GM21528 (cell line): ENCODE data around the gene ZNF862.

Source experiments
- ATAC-seq: cut with Tn5 transposase; IDR thresholded peaks from one replicate; pipeline ENCODE4 v1.9.1; 2021; ENCODE audit warnings: mild to moderate bottlenecking, moderate library complexity; ENCODE audit not compliant: unreplicated experiment, low FRiP score

The ZNF862 gene

DNA sequence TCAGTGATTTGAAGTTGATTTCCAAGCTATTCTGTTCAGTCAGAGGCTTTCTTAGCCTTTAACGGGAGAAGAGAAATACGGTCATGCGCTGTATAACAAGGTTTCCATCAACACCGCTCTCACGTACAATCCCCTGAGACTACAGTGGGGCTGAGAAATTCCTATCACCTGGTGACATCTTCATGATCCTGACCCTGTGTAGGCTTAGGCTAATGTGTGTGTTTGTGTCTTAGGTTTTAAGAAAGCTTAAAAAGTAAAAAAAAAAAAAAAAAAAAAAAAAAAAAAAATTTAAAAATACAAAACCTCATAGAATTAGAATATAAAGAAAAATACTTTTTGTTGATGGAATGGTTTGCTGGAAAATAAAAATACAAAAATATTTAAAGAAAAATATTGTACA is 1.8 kb downstream of the ZNF862 start:
- no peak for ATAC-seq

DNA sequence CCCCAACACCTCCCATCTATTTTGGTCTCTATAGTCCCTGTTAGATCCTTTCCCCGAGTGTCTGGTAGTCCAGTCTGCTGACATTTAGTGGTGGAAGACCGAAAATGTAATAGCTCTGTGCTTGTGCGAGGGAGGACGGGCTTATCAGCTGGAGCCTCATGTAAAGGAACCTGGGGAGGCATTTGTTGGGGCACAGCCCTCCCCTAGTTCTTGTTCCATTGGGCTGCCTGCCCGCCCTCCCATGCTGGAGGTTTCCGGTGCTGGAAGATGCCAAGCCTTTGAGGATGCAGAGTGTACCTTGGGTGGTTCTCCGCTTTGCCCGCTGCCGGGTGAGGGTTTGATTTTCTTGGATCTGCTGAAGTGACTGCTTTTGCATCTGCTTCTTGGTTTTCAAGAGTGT is 5.4 kb downstream of the ZNF862 start:
- ATAC-seq = no peak

DNA sequence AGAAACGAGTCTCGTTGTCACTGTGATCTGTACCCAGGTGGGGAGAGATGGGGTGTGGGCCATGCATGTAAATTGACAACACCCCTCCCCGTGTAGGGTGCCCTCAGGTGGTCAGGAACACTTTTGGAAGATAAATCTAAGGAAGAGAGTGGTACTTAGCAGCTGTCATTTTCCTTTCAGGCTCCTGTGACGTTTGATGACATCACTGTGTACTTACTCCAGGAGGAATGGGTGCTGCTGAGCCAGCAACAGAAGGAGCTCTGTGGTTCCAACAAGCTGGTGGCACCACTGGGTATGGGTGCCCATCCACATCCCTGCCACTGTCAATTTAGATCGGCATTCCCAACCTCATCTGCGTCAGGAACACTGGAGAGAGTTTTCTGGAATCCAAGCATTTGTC is 6.3 kb downstream of the ZNF862 start:
- no peak for ATAC-seq

DNA sequence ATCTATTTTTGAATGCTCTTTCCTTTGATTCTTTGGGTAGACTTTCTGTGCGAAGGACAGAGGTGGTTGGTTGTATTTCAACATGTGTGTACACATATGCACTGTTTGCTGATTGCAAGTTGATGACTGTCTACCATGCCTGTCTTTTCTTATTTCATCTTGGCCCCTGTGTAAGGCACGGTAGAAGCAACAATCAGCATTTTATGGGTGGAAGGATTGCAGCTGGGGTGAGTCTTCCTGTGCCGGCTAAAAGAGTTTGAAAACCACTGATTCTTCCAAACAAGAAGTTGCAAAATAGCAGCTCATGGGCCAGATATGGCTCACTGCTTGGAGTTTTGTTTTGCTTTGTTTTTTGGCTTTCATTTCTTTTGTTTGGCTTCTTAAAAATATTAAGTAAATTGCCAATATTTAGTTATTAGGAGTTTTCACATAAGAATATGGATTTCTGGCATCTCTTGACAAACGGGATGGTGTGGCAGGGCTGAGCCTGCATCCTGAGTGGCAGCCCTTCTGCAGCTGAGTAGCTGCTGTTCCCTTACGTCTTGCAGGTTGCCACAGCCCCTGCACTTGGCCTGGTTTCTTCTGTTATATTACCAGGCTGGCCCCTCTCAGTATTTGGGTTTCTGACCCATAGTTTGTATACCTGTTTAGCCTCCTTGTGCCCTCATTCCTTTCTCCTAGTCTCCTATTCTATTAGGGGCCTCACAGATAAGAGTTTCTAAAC is 7.2 kb downstream of the ZNF862 start:
- ATAC-seq = no peak

DNA sequence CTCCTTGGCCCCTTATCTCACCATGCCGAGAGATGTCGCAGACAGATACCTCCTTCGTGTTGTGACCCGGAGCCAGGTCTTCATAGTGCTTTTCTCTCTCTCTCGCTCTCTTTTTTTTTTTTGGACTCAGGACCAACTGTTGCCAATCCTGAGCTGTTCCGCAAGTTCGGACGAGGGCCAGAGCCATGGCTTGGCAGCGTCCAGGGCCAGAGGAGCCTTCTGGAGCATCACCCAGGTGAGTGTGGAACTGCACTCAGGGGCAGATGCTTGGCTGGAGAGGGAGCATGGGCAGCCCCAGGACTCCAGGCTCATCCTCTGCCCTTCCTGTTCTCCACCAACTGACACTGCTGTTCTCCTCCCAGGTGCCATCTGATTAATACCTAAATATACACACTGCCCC is 7.8 kb downstream of the ZNF862 start:
- ATAC-seq = no peak

DNA sequence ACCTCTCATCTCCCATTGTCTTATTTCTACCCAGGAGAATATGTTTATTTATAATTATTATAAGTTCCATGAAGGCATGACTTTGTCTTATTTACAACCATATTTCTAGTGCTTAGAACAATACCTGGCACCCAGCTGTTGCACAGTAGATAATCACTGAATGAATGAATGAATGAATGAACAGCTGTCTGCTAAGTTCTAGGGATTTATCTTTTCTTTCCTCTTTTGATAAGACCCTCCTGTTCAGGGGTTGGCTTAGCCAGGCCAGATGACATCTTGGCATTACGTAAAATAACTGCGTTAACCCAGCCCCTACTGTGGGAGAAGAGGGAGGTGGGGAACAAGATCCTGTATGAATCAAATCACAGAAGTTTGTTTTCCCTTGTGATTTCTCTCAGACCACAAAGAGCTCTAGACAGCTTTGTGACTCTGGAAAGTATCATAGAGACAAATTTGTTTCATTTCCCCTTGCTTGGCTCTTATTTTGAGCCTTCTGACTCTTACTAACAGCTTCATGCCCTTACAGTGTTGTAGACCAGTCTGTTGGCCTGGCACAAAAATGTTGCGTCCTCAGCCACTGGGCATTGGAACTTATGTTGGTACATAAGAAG is 8.4 kb downstream of the ZNF862 start:
- peak; percentile 52 for ATAC-seq

DNA sequence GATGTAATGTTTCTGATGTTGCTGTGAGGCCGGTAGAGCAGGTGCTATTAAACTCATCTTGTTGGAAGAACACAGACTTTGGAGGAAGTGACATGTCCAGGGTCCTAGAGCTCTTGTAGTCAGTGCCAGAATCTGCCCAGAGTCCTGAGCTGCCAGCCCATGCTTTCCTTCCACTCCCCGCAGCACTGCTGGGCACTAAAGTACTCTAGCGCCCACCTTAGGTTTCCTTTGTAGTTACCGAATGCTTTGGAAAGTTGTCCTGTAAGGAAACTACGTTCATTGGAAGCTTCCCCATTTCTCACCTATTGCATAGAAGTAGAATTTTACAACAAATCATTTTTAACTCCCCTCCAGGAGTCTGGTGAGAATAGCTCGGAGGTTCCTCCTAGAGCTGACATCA is 11.0 kb downstream of the ZNF862 start:
- ATAC-seq = no peak

DNA sequence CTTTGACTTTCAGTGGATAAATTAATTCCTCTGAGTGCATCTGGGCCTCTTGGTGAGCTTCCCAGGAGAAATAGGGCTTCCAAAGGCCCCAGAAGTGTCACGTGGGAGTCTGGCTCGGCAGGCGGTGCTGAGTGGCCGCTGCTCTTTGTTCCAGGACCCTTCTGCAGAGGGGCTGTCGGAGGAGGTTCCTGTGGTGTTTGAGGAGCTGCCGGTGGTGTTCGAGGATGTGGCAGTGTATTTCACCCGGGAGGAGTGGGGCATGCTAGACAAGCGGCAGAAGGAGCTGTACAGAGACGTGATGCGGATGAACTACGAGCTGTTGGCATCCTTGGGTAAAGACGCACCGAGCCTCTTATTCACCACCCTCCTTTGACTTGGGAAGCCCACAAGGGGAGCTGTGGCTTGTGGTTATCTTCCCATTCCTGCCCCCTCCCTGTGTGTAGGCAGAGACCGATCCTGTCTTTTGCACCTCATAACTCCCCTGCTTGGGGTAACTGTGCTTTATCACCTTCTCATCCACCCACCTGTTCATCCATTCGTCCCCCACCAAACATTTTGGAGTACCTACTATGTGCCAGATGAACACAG is 11.9 kb downstream of the ZNF862 start:
- no peak for ATAC-seq

DNA sequence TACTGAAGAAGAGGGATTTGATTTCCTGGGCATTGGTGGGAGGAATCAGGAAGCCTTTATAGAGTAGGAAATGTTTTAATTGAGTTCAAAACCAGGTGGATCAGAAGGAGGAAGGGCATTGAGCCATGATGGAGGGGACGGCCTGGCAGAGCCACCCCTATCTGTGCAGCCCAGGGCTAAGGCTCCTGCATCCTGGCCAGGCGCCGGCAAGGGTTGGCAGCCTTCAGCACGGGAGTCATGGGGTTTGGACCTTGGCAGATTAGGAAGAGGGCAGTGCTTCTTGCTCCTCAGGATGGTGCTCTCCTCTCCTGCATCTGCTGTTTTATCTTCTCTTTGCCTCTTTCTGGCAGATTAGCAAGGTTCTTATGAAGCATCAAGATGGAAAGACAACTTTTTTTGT is 12.5 kb downstream of the ZNF862 start:
- no peak for ATAC-seq

DNA sequence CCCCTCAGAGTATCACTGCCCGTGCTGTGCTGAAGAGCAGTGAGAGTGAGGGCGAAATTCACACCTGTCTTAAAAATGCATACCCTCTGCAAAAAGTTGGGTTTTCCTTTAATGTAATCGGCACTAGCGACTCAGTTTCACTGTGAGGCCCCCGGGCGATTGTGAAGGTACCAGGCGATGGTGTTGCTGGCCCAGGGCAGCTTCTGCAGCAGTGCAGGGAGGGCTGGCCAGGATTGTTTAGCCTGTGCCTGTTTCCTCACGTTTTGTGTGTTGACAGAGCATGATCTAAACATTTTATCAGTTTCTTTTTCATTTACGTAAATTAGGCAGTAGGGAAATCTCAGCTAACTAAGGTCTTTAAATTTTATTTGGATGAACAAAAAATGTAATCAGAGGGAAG is 13.3 kb downstream of the ZNF862 start:
- ATAC-seq = no peak

DNA sequence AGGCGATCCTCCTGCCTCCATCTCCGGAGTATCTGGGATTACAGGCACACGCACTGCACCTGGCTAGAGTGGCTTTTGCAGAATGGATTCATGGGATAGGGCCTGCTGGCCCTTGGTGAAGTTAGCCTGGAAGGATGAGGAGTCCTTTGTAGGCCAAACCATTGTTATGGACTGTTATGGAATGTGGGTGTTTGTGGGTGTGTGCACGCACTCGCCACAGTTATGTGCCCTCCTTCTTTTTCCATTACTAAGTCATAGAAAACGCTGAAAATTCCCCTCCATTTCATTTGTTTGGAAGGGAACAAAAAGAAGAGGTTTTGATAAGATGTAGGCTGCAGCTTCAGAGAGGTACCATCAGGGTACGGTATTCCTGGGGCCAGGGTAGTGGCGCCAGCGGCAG is 15.0 kb downstream of the ZNF862 start:
- no peak for ATAC-seq

DNA sequence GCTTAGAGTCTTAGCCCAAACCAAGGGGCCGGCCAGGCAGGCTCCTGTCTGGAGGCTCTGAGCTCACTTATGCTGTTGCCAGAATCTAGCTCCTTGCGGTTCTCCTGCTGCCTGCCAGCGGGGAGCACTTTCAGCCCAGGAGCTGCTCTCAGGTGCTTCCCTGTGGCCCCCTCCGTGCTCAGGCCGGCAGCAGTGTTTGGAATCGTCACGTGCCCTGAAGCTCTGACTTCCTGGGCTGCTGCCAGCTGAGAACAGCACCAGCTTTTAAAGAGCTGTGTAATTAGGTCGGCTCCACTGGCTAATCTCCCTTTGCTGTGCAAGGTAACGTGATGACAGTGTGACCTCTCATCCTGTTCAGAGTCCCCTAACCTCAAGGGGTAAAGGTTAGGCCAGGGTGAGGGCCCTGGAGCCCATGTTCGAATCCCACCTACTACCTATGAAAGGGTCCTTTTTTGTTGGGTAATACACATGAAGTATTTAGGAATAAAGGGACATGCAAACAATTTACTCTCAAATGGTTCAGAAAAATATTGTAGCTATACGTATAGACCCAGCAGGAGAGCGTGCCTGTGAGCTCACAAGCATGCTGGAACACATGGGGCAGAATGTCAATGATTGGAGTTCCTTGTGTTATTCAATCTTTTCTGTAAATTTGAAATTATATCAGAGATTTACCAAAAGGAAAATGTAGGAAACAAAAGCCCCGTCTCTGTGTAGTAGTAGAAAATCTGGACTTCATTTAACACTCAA is 16.6 kb downstream of the ZNF862 start:
- no peak for ATAC-seq

DNA sequence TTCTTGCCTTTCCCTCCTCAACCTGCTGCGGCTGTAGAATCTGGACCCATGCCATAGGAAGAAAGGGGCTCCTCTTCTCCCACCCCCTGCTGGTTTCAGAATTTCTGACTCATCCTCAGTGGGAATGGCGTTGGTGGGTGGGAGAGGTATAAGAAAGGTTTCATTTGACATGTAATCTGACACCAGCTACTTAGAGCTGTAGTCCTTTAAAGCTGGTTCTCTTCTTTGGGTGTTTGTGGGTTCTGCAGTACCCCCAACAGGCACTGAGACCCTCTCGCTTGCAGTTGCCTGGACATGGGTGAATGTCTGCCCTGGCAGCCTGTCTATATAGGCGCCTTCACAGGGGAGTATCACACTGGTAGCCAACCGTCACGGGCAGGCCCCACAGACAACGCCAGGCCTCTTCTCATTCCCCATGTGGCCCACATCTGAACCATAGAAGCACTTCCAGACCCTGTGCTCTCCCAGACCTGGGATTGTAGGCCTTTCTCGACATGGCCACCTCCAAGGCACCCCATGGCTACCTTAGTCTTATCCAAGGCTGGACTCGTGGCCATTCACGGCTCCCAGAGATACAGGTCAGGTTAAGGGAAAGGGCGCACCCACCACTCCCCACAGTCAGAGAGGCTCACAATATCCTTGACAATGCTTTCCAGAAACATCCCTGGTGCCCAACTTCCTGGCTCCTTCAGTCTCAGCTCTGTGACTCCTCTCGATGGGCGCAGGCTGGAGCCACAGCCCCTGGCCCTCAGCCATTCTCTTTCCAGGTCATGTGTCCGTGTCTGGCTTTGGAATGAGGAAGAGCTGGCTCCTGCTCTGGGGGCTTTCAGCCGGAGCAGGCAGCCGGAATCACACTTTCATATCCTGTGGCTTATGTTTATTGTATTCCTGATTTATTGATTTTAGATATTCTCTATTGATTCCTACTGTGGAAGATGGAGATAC is 17.5 kb downstream of the ZNF862 start:
- ATAC-seq = no peak

DNA sequence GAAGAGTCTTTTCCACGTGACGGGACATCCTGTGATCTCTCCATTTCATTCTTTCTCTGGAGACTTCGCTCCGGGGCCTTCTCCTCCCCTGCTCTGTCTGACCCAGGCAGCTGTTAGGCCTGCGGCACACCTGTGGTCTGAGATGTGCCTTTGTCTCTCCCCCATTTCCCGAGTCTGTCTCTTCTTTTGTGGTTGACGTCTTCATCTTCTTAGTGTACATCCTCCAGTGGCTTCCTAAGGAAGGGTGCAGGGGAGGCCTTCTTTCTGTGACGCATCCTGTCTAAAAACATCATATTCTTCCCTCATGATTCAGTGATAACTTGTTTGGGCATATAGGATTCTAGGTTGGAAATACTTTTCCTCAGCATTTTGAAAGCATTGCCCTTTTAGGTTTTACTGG is 18.4 kb downstream of the ZNF862 start:
- no peak for ATAC-seq

DNA sequence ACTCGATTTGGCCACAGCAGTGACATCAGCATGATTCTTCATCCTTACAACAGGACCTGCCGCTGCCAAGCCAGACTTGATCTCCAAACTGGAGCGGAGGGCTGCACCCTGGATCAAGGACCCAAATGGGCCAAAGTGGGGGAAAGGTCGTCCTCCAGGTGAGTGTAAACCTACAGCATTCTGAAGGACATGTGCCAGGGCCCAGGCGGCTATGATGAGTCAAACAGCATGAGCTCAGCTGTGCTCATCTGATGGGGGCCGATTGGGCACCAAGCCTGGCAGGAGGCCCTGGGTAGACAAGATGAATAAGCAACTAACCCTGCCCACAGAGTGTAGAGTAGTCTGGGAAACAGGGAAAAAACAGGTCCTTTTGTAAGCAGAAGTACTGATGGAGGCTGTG is 21.2 kb downstream of the ZNF862 start:
- no peak for ATAC-seq

DNA sequence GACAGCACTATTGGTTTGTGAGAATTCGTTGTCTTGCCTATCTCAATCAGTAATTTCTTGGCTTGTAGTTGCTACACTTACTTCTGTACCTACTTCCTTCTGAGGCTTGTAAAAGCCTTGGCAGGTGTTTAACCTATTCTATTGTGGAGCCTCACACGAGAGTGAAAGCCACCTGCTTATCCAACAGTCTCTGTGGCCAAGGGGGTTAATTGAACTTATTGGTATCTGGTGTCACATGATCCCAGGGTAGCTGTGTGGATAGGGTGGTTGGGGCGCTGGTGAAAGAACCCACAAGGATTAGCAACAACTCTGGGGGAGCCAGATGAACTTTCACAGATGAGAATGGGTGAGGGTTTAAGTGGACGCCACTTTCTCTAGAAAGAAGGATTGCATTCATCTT is 21.7 kb downstream of the ZNF862 start:
- no peak for ATAC-seq

DNA sequence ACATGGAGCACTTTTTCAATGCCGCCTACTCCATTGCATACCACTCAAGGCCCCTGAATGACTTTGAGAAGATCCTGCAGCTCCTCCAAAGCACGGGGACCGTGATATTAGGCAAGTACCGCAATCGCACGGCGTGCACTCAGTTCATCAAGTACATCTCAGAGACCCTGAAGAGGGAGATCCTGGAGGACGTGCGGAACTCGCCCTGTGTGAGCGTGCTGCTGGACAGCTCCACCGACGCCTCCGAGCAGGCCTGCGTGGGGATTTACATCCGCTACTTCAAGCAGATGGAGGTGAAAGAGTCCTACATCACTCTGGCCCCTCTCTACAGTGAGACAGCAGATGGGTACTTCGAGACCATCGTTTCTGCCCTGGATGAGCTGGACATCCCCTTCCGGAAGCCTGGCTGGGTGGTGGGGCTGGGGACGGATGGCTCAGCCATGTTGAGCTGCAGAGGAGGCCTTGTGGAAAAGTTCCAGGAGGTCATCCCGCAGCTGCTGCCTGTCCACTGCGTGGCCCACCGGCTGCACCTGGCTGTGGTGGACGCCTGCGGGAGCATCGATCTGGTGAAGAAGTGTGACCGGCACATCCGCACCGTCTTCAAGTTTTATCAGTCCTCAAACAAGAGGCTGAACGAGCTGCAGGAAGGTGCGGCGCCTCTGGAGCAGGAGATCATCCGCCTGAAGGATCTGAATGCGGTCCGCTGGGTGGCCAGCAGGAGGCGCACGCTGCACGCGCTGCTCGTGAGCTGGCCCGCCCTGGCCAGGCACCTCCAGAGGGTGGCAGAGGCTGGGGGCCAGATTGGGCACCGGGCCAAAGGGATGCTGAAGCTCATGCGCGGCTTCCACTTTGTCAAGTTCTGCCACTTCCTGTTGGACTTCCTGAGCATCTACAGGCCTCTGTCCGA is 22.9 kb downstream of the ZNF862 start:
- no peak for ATAC-seq

DNA sequence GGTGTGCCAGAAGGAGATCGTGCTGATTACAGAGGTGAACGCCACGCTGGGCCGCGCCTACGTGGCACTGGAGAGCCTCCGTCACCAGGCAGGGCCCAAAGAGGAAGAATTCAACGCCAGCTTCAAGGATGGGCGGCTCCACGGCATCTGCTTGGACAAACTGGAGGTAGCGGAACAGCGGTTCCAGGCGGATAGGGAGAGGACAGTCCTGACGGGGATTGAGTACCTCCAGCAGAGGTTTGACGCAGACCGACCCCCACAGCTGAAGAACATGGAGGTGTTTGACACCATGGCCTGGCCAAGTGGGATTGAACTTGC is 23.5 kb downstream of the ZNF862 start:
- no peak for ATAC-seq

DNA sequence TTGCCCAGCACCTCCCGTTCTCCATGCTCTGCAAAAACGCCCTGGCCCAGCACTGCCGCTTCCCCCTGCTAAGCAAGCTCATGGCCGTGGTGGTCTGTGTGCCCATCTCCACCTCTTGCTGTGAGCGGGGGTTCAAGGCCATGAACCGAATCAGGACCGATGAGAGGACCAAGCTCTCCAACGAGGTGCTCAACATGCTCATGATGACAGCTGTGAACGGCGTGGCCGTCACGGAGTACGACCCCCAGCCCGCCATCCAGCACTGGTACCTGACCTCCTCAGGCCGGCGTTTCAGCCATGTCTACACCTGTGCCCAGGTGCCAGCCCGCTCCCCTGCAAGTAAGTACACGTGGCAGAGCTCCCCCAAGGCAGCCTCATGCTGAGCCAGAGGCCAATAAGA is 24.0 kb downstream of the ZNF862 start:
- ATAC-seq = no peak

DNA sequence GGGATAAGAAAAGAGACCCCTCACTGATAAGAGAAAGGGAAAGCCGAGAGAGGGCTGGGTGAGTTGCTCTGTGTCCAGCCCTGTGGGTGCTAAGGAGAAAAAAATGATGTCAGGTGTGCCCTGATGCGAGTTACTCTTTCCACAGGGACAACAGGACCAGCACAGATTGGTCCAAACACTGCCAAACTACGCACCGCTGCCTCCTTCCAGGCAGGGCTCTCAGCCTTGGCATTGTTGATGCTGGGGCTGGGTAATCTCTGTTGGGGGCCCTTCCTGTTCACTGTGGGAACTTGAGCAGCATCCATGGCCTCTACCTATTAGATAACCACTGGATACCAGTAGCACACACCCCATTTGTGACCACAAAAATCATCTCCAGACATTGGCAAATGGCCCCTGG is 25.3 kb downstream of the ZNF862 start:
- no peak for ATAC-seq
